Activated CD8-positive, alpha-beta memory T cell treated with anti-CD3 and anti-CD28 coated beads, Interleukin-2, amount 10 ng/mL, durations not matched to agents 7 days and 5 days (primary cell): Measurements from ENCODE around the gene NPLOC4. TPM values are rescaled to one million over a fixed set of nuclear protein-coding genes. Genes with fewer than 3 reads are reported as not detected.
A peak's percentile ranks its signal among the peaks of the same experiment; 100 is the strongest.

Experiments
- ATAC-seq: fragments of 150-1000 bp; cut with Tn5 transposase; one replicate; pipeline ENCODE4 v1.10.0; 2021; ENCODE audit warnings: moderate library complexity
- CTCF ChIA-PET: fragments of 350-600 bp; sonication (Branson Sonifier 250); formaldehyde crosslinking; loops from one replicate; lab custom pipeline; 2021; ENCODE audit warnings: antibody characterized with exemption; lab: Charles Lee
- DNase-seq: peaks from one replicate; pipeline ENCODE4 v3.0.0-alpha.2; 2020
- H3K27ac Mint-ChIP-seq: one replicate; pipeline ENCODE4 v1.8.0; 2021; ENCODE audit warnings: mild to moderate bottlenecking, mixed read lengths
- H3K27me3 Mint-ChIP-seq: one replicate; pipeline ENCODE4 v1.8.0; 2021; ENCODE audit warnings: mixed read lengths
- H3K36me3 Mint-ChIP-seq: one replicate; pipeline ENCODE4 v1.8.0; 2021; ENCODE audit warnings: mild to moderate bottlenecking, mixed read lengths
- H3K4me1 Mint-ChIP-seq: one replicate; pipeline ENCODE4 v1.8.0; 2021; ENCODE audit warnings: mixed read lengths
- H3K4me3 Mint-ChIP-seq: one replicate; pipeline ENCODE4 v1.8.0; 2021; ENCODE audit warnings: mild to moderate bottlenecking, moderate library complexity, mixed read lengths
- H3K9me3 Mint-ChIP-seq: one replicate; pipeline ENCODE4 v1.8.0; 2022; ENCODE audit warnings: low read depth, mixed read lengths
- total RNA-seq, 2 experiments: library from RNA; stranded (reverse); gene quantifications; one replicate each; pipeline ENCODE4 v1.2.3, GENCODE V29; 2021

NPLOC4 gene
- total RNA-seq, 2 experiments from 2014 or later: 124 to 130 TPM

DNA sequence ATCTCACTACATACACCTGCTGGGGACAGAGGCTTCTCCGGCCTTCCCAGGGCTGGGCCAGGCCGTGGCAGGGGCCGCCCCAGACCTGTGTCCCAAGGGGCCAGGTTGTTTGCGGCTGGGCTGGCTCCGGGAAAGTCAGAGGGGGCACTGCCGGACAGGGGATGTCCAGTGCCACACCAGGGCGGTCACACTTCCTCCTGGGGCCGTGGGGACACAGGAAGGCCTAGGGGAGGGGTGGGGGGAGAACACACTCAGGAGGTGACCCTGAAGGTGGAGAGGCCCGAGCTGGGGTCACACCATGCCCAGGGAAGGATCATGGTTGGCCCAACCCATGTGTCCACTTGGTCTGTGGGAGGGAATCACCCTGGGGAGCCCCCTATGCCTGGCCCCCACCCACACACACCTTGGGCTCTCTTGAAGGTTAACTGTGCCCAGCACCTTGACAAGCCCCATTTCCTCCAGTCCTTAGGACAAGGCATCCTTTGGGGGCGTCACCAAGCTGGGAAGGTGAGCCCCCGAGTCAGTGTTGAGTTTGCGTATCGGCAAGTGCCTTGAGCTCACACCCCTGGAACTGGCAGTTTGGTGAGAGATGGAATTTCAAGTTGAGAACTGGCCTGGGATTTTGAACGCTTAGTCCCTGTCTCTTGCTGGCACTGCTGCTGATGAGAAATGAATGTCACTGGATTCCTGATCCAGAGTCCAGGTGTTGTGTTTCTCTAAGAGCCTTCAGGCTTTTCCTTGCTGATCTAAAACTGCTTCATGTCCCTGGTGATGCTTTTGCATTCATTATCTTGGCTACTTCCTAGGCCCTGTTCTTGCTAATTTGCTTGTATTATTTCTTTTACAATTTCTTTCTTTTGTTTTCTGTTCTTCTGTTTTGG is 116.7 kb downstream of the NPLOC4 start:
- Mint-ChIP-seq H3K27ac (no peak overlapping the region), H3K4me1 (peaks cover 34% of the 10 kb centered on the region), H3K9me3 (no peaks in the 10 kb centered on the region), H3K36me3 (peaks cover 1% of the 10 kb centered on the region), H3K4me3 (no peak overlapping the region), H3K27me3 (peaks cover 5% of the 10 kb centered on the region)
- DNase-seq (no peak), ATAC-seq (no peak)
- CTCF ChIA-PET: interaction anchor here (0.7 to 3.8 kb wide), 4 partner anchors 32 to 81 kb away, joined by 3 to 23 read pairs (median 8); partner anchors contain the start of gene FAAP100

DNA sequence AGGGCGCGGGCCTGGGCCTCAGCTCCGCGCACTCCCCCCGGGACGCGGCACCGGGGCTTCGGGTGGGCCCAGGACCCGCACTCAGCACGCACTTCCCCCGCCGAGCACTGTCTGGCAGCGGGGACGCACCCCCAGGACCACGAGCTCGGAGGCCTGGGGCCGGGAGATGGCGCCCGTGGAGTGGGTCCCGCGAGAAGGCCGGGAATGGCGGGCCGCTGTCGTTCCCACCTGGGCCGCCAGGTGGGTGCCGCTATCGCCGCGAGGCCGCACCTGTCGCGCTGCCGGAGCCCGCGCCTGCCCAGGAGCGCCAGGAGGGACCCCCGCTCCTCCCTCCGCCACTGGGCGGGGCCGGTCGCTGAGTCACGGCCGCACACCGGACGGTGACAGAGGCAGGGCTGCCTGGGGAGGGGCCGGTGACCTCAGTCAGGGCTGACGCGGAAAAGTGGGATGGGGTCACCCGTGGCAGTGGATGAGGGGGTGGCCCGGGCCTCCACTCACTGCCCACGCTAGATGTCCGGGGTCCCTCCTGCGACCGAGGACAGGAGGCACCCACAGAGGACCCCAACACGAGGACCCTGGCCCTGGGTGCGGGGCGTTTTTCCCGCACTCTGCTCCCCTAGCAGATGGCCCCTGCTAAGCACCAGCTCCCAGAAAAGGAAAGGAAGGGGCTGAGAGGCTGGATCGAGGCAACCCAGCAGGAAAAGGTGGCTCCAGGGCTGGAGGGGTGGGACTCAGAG is 117.5 kb downstream of the NPLOC4 start:
- Mint-ChIP-seq H3K36me3 (peaks cover 1% of the 10 kb centered on the region), H3K4me1 (peaks cover 34% of the 10 kb centered on the region), H3K27ac (no peak overlapping the region), H3K4me3 (peak overlapping the region; percentile 44), H3K27me3 (peaks cover 5% of the 10 kb centered on the region), H3K9me3 (no peaks in the 10 kb centered on the region)
- CTCF ChIA-PET: interaction anchor here (0.7 to 3.8 kb wide), 13 partner anchors 10 to 185 kb away, joined by 3 to 23 read pairs (median 3); partner anchors contain the start of gene FAAP100
- ATAC-seq (peak; percentile 21), DNase-seq (peak; percentile 71)

DNA sequence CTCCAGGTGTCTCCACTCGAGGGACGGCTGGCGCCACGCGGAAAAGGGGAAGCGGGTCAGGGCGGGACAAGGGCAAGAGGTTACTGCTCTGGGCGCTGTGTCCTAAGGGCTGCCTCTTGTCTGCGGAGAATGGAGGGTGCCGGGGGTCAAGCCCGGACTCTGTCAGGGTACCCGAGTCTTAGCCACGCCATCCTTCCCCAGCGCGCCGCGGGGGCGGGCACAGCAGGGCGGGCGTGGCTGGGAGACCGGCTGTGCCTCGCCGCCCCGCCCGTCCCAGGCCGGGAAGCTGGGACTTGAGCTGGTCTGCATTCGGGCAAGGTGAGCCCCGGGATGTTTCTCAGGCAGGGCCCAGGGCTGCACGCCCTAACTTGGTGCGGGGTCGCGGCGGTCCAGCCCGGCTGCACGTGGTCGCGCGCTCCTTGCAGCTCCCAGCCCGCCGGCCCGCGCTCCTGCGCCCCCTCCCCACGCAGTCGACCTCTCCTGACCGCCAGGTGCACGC is 118.1 kb downstream of the NPLOC4 start:
- Mint-ChIP-seq H3K4me1 (peaks cover 34% of the 10 kb centered on the region), H3K4me3 (peak overlapping the region; percentile 44), H3K9me3 (no peaks in the 10 kb centered on the region), H3K36me3 (peaks cover 1% of the 10 kb centered on the region), H3K27ac (no peak overlapping the region), H3K27me3 (peaks cover 5% of the 10 kb centered on the region)
- ATAC-seq (peak; percentile 11), DNase-seq (peak; percentile 54)
- CTCF ChIA-PET: interaction anchor here (0.9 to 4.4 kb wide), 13 partner anchors 9 to 185 kb away, joined by 3 to 23 read pairs (median 4); partner anchors contain the start of gene FAAP100

DNA sequence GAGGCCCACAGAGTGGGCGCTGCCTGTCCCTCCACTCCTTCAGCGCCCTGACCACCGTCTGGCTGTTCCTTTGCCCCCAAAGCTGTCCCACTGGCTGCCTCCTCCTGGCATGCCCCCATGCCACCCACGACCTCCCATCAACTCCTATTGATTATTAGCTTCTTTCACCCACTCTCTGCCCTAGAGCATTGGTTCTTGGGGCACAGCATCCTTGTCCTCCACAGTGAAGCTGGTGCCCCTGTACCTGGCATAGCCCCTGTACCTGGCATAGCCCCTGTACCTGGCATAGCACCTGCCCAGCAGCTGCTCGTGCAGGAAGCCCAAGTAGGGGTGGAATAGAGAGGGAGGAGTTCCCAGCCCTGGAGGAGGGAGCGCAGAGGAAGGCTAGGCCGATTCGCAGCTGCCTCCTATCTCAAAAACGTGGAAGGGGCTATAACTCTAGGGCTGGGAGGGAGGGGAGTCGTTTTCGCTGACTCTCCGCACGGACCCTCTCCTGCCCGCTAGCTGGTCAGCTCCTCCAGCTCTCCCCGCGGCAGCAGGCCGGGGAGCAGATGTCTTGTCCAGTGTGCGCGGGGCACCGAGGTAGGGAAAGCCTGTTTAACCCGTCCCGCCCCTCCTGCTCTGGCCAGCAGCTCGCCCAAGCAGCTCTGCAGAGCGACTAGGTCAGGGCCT is 118.7 kb downstream of the NPLOC4 start:
- ATAC-seq: no peak
- no peaks in the 10 kb centered on the region for H3K9me3 Mint-ChIP-seq
- DNase-seq: no peak
- peaks cover 1% of the 10 kb centered on the region for H3K36me3 Mint-ChIP-seq
- CTCF ChIA-PET: interaction anchor here (0.9 to 4.4 kb wide), 11 partner anchors 8 to 110 kb away, joined by 3 to 23 read pairs (median 4); partner anchors contain the start of gene FAAP100
- H3K27ac Mint-ChIP-seq: peak overlapping the region; percentile 81
- peaks cover 34% of the 10 kb centered on the region for H3K4me1 Mint-ChIP-seq
- peaks cover 5% of the 10 kb centered on the region for H3K27me3 Mint-ChIP-seq
- H3K4me3 Mint-ChIP-seq: peak overlapping the region; percentile 56

DNA sequence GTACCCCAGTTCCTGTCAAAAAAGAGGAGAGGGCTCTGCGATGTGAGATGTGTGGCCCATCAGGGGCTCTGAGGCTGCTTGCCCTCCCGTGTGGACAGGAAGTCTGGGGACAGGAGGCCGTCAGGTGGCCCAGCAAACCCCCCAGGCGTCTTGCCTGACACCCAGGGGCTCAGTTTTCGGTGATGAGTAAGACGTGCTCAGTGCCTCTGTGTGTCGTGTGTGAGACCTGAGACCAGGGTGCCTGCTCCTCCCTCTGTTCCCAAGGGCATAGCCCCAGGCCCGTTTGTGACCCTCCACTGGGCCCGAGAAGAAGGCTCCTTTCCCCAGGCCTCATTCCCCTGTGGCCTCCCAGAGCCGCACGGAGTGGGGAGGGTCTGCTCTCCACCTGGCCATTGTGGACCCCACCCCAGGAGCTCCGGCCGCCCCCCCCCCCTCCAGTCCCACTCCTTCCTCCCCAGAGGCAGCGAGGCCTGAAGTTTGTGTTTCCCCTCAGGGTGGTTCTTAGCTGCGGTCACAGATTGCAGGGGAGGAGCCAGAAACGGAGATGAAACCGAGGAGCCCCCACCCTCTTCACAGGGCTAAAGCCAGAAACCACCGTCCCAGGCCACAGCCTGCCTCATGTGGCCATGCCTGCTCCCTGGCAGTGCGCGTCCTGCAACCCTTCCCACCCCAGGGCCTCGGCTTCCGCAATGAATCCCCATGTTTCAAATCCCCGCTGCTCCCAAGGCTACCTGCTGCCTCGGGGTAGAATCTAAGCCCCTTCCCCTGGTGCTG is 119.4 kb downstream of the NPLOC4 start:
- no peaks in the 10 kb centered on the region for H3K9me3 Mint-ChIP-seq
- peaks cover 34% of the 10 kb centered on the region for H3K4me1 Mint-ChIP-seq
- peak overlapping the region; percentile 56 for H3K4me3 Mint-ChIP-seq
- H3K27ac Mint-ChIP-seq: peak overlapping the region; percentile 81
- H3K36me3 Mint-ChIP-seq: peaks cover 1% of the 10 kb centered on the region
- H3K27me3 Mint-ChIP-seq: peaks cover 3% of the 10 kb centered on the region
- CTCF ChIA-PET: interaction anchor here (1.0 to 4.4 kb wide), 6 partner anchors 8 to 83 kb away, joined by 3 to 23 read pairs (median 10); partner anchors contain the start of gene FAAP100
- no peak for ATAC-seq
- peak; percentile 66 for DNase-seq

DNA sequence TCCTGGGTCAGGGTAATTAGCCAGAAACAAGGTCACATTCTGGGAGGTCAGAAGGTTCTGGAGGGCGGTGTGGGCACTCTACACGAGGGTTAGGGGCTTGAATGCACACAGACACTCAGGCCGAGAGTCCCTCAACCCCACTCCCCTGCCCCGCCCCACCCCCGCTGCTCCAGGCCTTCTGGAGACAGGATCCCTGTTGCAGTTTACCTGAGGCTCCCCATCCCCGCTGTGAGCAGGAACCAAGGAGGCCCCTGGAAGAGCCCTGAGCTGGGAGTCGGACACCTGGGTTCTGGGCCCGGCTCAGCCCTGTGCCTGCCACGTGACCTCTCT is 119.9 kb downstream of the NPLOC4 start:
- H3K4me3 Mint-ChIP-seq: peak overlapping the region; percentile 94
- CTCF ChIA-PET: interaction anchor here (1.1 to 4.4 kb wide), 3 partner anchors 9 to 84 kb away, joined by 3 to 15 read pairs (median 3); no protein-coding TSS in a partner anchor
- H3K4me1 Mint-ChIP-seq: peaks cover 34% of the 10 kb centered on the region

DNA sequence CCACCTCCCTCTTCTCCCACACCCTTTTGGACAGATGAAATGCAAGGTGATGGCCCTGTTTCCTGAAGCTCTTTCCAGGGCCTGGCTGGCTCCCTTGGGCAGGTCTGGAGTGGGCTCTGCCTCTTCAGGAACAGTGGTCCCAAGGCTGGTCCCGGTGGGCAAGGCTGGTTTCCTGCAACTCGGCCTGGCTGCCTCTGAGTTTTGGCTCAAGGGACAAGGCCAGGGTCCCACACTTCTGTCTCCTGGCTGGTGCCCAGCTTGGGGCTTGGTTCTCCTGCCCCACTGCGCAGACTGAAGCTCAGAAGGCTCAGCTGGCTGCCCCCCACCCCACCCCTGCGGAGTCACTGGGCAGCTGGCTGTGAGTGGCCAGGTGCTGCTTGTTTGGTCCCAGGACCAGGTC is 120.5 kb downstream of the NPLOC4 start:
- Mint-ChIP-seq H3K4me3 (peak overlapping the region; percentile 94), H3K36me3 (peaks cover 10% of the 10 kb centered on the region), H3K27me3 (no peaks in the 10 kb centered on the region), H3K9me3 (no peaks in the 10 kb centered on the region), H3K4me1 (peaks cover 34% of the 10 kb centered on the region), H3K27ac (peak overlapping the region; percentile 89)
- CTCF ChIA-PET: interaction anchor here (1.1 to 4.4 kb wide), 4 partner anchors 10 to 84 kb away, joined by 3 to 15 read pairs (median 4); partner anchors contain the start of gene FAAP100
- DNase-seq (no peak), ATAC-seq (no peak)

More for the DNA sequence above, 119.9 kb downstream of the NPLOC4 start:
- Mint-ChIP-seq H3K36me3 (peaks cover 5% of the 10 kb centered on the region), H3K27ac (peak overlapping the region; percentile 89), H3K27me3 (no peaks in the 10 kb centered on the region), H3K9me3 (no peaks in the 10 kb centered on the region)
- DNase-seq (no peak), ATAC-seq (no peak)

DNA sequence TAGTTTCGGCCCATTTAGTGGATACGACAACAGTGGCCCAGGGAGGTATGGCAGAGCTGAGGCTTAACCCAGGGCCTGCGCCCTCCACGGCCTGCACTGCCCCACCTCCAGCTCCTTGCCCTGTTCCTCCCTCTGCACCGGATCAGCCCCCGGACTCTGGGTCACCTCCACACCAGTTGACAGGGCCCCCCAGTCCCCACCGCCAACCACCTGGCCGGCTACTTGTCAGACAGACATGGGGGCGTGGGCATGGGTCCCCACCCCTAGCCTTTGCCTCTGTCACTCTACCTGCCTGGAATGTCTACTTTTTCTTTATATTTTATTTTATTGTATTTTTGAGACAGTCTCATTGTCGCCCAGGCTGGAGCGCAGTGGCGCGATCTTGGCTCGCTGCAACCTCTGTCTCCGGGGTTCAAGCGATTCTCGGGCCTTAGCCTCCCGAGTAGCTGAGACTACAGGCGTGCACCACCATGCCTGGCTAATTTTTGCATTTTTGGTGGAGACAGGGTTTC is 121.3 kb downstream of the NPLOC4 start:
- Mint-ChIP-seq H3K9me3 (no peaks in the 10 kb centered on the region), H3K36me3 (peaks cover 19% of the 10 kb centered on the region), H3K27ac (peak overlapping the region; percentile 89), H3K4me3 (peak overlapping the region; percentile 94), H3K4me1 (peaks cover 33% of the 10 kb centered on the region), H3K27me3 (no peaks in the 10 kb centered on the region)
- CTCF ChIA-PET: interaction anchor here (0.6 to 4.4 kb wide), 6 partner anchors 22 to 896 kb away, joined by 3 to 15 read pairs (median 4); partner anchors contain the start of genes ARL16, FAAP100 and HGS
- ATAC-seq (no peak), DNase-seq (peak; percentile 51)

DNA sequence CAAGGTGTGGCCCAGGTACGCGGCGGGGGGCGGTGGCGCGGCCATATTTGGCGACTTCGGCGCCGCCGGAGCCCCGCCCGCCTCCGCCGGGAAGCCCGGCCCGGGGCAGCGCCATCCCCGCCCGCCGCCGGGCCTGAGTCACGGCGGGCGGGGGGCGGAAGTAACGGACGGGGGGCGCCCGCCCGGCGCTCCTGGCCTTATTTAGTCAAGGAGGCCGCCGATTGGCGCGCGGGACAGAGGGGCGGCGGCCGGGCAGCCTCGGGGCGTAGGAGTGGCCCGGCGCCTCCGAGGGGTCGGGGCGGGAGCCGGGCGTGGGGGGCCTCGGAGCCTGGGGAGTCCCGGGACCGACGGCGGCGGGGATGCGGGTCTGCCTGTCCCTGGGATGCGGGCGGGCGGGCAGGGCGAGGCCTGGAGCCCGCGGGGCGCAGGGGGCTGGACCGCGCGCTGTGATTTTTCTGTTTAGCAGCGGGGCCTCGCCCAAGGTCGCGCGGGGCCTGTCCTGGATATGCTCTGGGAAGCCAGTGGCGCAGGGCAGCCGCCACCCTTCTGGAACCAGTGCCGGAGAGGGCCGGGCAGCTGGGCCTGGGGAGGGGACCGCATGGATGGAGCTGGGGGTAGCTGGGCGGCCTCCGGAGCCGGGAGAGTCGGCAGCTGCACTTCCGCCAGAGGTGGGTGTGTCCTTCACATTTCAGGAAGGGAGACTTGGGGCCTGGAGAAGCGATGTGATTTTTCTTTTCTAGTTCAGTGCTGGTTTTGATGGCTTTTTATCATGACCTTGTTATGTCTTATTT is 122.0 kb downstream of the NPLOC4 start:
- H3K9me3 Mint-ChIP-seq: no peaks in the 10 kb centered on the region
- peak overlapping the region; percentile 94 for H3K4me3 Mint-ChIP-seq
- ATAC-seq (peak; percentile 47), DNase-seq (peak; percentile 79)
- H3K36me3 Mint-ChIP-seq: peaks cover 25% of the 10 kb centered on the region
- H3K4me1 Mint-ChIP-seq: peaks cover 34% of the 10 kb centered on the region
- CTCF ChIA-PET: interaction anchor here (0.6 to 4.4 kb wide), 6 partner anchors 22 to 896 kb away, joined by 3 to 15 read pairs (median 4); partner anchors contain the start of genes ARL16, FAAP100 and HGS
- peak overlapping the region; percentile 89 for H3K27ac Mint-ChIP-seq
- H3K27me3 Mint-ChIP-seq: no peaks in the 10 kb centered on the region

DNA sequence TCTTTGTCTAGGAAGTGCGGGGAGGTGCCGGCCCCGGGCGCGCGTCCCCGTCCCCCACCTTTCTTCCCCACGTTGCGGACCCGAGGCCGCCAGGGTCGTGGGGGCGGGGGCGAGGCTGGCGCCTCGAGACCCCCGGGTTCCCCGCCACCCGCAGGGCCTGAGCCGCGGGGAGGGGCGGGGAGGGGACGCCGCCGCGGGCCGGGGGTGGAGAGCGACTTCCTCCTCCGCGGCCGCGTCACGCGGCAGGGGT is 122.5 kb downstream of the NPLOC4 start:
- CTCF ChIA-PET: interaction anchor here (1.0 kb wide), 1 partner anchor 30 kb away, joined by 3 read pairs; no protein-coding TSS in a partner anchor
- no peaks in the 10 kb centered on the region for H3K27me3 Mint-ChIP-seq
- peaks cover 40% of the 10 kb centered on the region for H3K4me1 Mint-ChIP-seq
- peak overlapping the region; percentile 79 for H3K4me3 Mint-ChIP-seq
- H3K36me3 Mint-ChIP-seq: peaks cover 30% of the 10 kb centered on the region
- H3K9me3 Mint-ChIP-seq: no peaks in the 10 kb centered on the region
- peak; percentile 0 for ATAC-seq
- no peak for DNase-seq
- H3K27ac Mint-ChIP-seq: peak overlapping the region; percentile 92
